ENCODE results near the gene NDFIP1. TPM values are rescaled to one million over a fixed set of nuclear protein-coding genes. Genes with fewer than 3 reads are reported as not detected.

NDFIP1 gene
- total RNA-seq, 4 donors from 2014 or later: 19.1 to 92.2 (median 65.6) TPM

DNA sequence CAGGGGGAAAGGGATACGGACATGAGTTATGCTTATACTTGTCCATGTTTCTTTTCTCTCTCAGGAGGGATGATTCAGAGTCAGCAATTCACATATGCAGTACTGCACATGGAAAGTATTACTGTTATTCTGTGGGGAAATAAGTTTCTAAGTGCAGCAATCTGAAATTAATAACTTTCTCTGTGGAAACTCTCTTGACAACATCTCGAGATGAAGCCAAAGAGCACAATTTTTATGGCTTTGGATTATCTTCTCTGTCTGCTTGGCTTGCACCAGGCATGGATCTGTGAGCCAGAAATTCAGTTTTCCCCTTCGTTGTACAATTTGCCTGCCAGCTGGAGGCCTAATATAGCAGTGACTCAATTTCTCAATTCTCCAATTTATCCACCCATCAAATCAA is 2.5 kb upstream of the NDFIP1 start:
- no peak overlapping the region for H3K4me3 ChIP-seq
- no peaks in the 10 kb centered on the region for H3K36me3 ChIP-seq
- in situ Hi-C loops (cut with MboI; ENCODE audit: low pct_ligation_motif_present in 1 of 4, low pct_unique_long_range_greater_than_20kb in 1 of 4, low sequenced_read_pairs in 3 of 4) (no loop called here), intact Hi-C loops (cut with DNase I; ENCODE audit: low total_unique reads) (no loop called here)
- DNase-seq: peak; percentile 11
- 58 to 60% methylated on average over 3 of the region's 3 CpGs for WGBS, 2 donors (ENCODE audit: low coverage in 1 of 2)
- peak overlapping the region; percentile 14 to 55 (median 34) for H3K27ac ChIP-seq
- H3K27me3 ChIP-seq: no peaks in the 10 kb centered on the region
- no peaks in the 10 kb centered on the region for H3K9me3 ChIP-seq
- H3K4me1 ChIP-seq: peaks cover 7 to 18% (median 12%) of the 10 kb centered on the region in 4 donors
- TF ChIP-seq, protein P1, sequence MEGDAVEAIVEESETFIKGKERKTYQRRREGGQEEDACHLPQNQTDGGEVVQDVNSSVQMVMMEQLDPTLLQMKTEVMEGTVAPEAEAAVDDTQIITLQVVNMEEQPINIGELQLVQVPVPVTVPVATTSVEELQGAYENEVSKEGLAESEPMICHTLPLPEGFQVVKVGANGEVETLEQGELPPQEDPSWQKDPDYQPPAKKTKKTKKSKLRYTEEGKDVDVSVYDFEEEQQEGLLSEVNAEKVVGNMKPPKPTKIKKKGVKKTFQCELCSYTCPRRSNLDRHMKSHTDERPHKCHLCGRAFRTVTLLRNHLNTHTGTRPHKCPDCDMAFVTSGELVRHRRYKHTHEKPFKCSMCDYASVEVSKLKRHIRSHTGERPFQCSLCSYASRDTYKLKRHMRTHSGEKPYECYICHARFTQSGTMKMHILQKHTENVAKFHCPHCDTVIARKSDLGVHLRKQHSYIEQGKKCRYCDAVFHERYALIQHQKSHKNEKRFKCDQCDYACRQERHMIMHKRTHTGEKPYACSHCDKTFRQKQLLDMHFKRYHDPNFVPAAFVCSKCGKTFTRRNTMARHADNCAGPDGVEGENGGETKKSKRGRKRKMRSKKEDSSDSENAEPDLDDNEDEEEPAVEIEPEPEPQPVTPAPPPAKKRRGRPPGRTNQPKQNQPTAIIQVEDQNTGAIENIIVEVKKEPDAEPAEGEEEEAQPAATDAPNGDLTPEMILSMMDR (IDR thresholded peaks at IDR 0.05): no peak
- TF ChIP-seq POLR2AphosphoS5 (IDR thresholded peaks at IDR 0.05) (peak in 2 of 3 donors; percentile 46 to 58), EP300 (IDR thresholded peaks at IDR 0.05; ENCODE audit: low read depth) (no peak), POLR2A (IDR thresholded peaks at IDR 0.05) (no peak)

DNA sequence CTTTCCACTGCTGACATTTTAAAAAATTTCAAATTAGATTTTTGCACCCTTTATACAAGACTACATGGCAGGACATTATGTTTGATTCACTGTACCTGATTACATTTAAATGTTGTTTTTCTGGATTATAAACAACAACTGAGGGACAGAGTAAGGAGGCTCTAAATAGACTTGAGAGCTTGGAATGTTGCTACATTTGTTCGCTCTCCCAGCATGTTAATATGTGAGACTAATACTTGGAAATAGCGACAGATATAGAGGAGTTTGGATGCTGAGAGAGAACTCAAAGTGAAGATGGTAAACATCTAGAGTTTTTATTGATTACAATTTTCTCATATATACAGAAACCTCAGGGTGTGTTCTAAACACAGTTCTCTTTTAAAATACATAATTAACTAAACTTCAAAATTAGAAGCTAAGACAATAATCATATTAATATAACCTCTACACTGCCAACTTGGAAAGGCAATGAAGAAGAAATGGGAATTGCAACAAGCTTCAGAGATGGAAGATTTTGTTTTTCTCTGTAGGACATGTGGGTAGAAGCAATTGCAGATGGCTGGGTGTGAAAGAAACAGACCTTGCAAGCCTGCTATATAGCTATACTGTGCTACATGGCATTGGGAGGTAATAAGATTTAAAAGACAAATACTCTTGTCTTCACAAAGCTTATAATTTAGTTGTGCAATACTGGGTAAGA is 1.4 kb upstream of the NDFIP1 start:
- peaks cover 7 to 25% (median 17%) of the 10 kb centered on the region in 4 donors for H3K4me1 ChIP-seq
- intact Hi-C loops (cut with DNase I; ENCODE audit: low total_unique reads) (no loop called here), in situ Hi-C loops (cut with MboI; ENCODE audit: low pct_ligation_motif_present in 1 of 4, low pct_unique_long_range_greater_than_20kb in 1 of 4, low sequenced_read_pairs in 3 of 4) (no loop called here)
- no peaks in the 10 kb centered on the region for H3K36me3 ChIP-seq
- no peaks in the 10 kb centered on the region for H3K9me3 ChIP-seq
- H3K27me3 ChIP-seq: no peaks in the 10 kb centered on the region
- WGBS, 2 donors (ENCODE audit: low coverage in 1 of 2): 83 to 90% methylated on average over 2 of the region's 2 CpGs
- no peak for TF ChIP-seq POLR2A (IDR thresholded peaks at IDR 0.05)
- no peak for TF ChIP-seq EP300 (IDR thresholded peaks at IDR 0.05; ENCODE audit: low read depth)
- no peak for TF ChIP-seq POLR2AphosphoS5 (IDR thresholded peaks at IDR 0.05)
- TF ChIP-seq, protein P1 (IDR thresholded peaks at IDR 0.05): no peak
- no peak overlapping the region for H3K4me3 ChIP-seq
- no peak overlapping the region for H3K27ac ChIP-seq
- DNase-seq: no peak

- H3K27me3 ChIP-seq: no peaks in the 10 kb centered on the region
- peak overlapping the region in 3 of 4 donors; percentile 74 to 90 (median 80) for H3K4me3 ChIP-seq
- H3K9me3 ChIP-seq: no peaks in the 10 kb centered on the region
- H3K27ac ChIP-seq: peak overlapping the region; percentile 96 to 99 (median 98)
- no peaks in the 10 kb centered on the region for H3K36me3 ChIP-seq
- intact Hi-C loops (cut with DNase I; ENCODE audit: low total_unique reads) (no loop called here), in situ Hi-C loops (cut with MboI; ENCODE audit: low pct_ligation_motif_present in 1 of 4, low pct_unique_long_range_greater_than_20kb in 1 of 4, low sequenced_read_pairs in 3 of 4) (no loop called here)
- 57 to 71% methylated on average over 8 to 11 of the region's 11 CpGs for WGBS, 2 donors (ENCODE audit: low coverage in 1 of 2)
- DNase-seq: no peak
- TF ChIP-seq, protein P1 (IDR thresholded peaks at IDR 0.05): no peak
- no peak for TF ChIP-seq POLR2A (IDR thresholded peaks at IDR 0.05)
- TF ChIP-seq POLR2AphosphoS5 (IDR thresholded peaks at IDR 0.05): no peak
- no peak for TF ChIP-seq EP300 (IDR thresholded peaks at IDR 0.05; ENCODE audit: low read depth)
- peaks cover 7 to 25% (median 17%) of the 10 kb centered on the region in 4 donors for H3K4me1 ChIP-seq
Measured at GRCh38 chr5:142107736-142108431, 695 bp upstream of the NDFIP1 start.

- TF ChIP-seq POLR2A (IDR thresholded peaks at IDR 0.05): no peak
- intact Hi-C loops (cut with DNase I; ENCODE audit: low total_unique reads): no loop called here
- H3K4me3 ChIP-seq: peak overlapping the region; percentile 74 to 90 (median 82)
- H3K4me1 ChIP-seq: peaks cover 7 to 35% (median 17%) of the 10 kb centered on the region in 4 donors
- no peaks in the 10 kb centered on the region for H3K9me3 ChIP-seq
- DNase-seq: peak; percentile 14
- H3K36me3 ChIP-seq: no peaks in the 10 kb centered on the region
- in situ Hi-C loops (cut with MboI; ENCODE audit: low pct_ligation_motif_present in 1 of 4, low pct_unique_long_range_greater_than_20kb in 1 of 4, low sequenced_read_pairs in 3 of 4): no loop called here
- no peaks in the 10 kb centered on the region for H3K27me3 ChIP-seq
- peak overlapping the region; percentile 96 to 99 (median 98) for H3K27ac ChIP-seq
- WGBS, 2 donors (ENCODE audit: low coverage in 1 of 2): 0 to 1% methylated on average over 21 of the region's 21 CpGs
Measured at GRCh38 chr5:142109331-142110045, 909 bp downstream of the NDFIP1 start.

Data from transverse colon (tissue), 4 donors.